ENCODE results near the gene EMILIN1. TPM values are rescaled to one million over a fixed set of nuclear protein-coding genes. Genes with fewer than 3 reads are reported as not detected.

The EMILIN1 gene
- polyA plus RNA-seq, 1 donor, result 49.1 TPM

DNA sequence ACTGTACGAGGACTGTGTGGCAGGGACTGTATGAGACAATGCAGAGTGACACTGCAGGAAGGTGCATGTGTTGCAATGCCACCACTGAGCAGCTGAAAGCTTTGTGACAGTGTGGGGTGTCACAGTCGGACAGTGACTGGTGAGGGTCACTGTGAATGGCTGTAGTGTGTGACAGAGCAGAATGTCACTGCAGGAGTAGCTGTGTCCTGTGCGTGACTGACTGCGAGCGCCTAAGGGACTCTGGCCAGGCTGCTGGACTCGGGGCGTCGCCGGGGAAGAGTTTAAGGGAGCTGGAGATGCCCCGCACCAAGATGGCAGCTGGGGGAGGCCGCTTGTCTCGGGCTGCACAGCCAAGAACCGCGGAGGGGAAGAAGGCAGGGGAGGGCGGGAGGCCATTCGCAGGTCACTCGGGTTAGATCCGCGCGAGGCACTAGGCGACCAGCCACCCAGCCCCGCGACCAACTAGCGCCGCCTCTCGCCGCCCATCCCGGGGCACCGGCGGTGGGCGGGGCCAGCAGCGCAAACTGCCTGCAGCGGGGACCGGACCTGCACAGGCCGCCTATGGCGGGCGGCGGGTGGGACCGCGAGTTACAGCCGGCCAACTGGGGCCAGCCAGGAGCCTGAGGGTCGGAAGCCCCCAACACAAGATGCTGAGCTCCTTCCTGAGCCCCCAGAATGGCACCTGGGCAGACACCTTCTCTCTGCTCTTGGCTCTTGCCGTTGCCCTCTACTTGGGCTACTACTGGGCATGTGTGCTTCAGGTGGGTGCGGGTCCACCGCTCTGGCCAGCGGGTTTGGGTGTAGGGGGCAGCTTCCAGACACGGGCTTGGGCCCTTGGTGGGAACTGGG lies 45.1 kb downstream of the EMILIN1 start, which contains the start of gene ABHD1:
TSS of gene ABHD1 (plus strand) at position 514 of the 849 bp plus-strand sequence. CDS start at position 648, 134 bp downstream.
- DNase-seq, result peak in 1 of 2 donors; percentile 64
- Histone ChIP-seq H3K9me3 (ENCODE audit: control insufficient read depth, low read depth, low read length) (no peaks in the 10 kb centered on the region), H3K27ac (ENCODE audit: low read length) (no peak within 1 kb of the TSS), H3K36me3 (ENCODE audit: control insufficient read depth, insufficient read depth, low read length) (no peaks in the 10 kb centered on the region), H3K4me3 (ENCODE audit: low read length) (peak within 1 kb of the TSS; percentile 59), H3K4me1 (ENCODE audit: control insufficient read depth, insufficient read depth, low read length) (peaks cover 17% of the 10 kb centered on the region), H3K27me3 (ENCODE audit: control insufficient read depth, insufficient read depth, low read length) (peaks cover 18% of the 10 kb centered on the region)
- WGBS (ENCODE audit: insufficient coverage, low lambda C conversion rate), result no CpG with 5 or more reads among the region's 47 CpGs

GRCh38 chr2:27125104-27125503 lies 46.7 kb downstream of the EMILIN1 start:
- Histone ChIP-seq H3K27ac (ENCODE audit: low read length) (no peak overlapping the region), H3K4me3 (ENCODE audit: low read length) (no peak overlapping the region), H3K9me3 (ENCODE audit: control insufficient read depth, low read depth, low read length) (no peaks in the 10 kb centered on the region), H3K36me3 (ENCODE audit: control insufficient read depth, insufficient read depth, low read length) (peaks cover 9% of the 10 kb centered on the region), H3K4me1 (ENCODE audit: control insufficient read depth, insufficient read depth, low read length) (peaks cover 17% of the 10 kb centered on the region), H3K27me3 (ENCODE audit: control insufficient read depth, insufficient read depth, low read length) (peaks cover 11% of the 10 kb centered on the region)
- DNase-seq, result no peak
- WGBS (ENCODE audit: insufficient coverage, low lambda C conversion rate), result no CpG with 5 or more reads among the region's 3 CpGs

DNA sequence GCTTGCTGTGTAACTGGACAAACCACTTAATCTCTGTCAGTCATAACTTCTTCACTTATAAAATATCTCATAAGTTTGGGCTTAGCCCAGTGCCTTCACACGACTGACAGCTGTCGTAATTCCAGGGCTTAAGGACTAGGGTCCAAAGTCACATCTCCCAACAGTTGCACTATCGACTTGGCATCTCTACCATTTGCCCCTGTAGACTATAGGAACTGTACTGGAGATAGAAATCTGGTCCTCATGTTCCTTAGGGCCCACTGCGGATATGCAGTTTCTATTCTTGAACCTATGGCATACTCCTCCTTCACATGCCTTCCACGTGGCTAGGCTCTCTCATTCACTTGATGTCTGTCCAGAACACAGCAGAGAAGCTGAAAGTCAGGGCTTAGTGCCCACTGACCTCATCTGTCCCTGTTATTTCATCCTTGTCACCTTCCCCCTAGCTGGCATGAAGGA lies 47.9 kb downstream of the EMILIN1 start:
- 33% methylated on average over 1 of the region's 5 CpGs for WGBS (ENCODE audit: insufficient coverage, low lambda C conversion rate)
- DNase-seq, result peak; percentile 53 to 81
- Histone ChIP-seq H3K36me3 (ENCODE audit: control insufficient read depth, insufficient read depth, low read length) (peaks cover 21% of the 10 kb centered on the region), H3K4me1 (ENCODE audit: control insufficient read depth, insufficient read depth, low read length) (peaks cover 17% of the 10 kb centered on the region), H3K27me3 (ENCODE audit: control insufficient read depth, insufficient read depth, low read length) (peaks cover 9% of the 10 kb centered on the region), H3K27ac (ENCODE audit: low read length) (peak overlapping the region; percentile 30), H3K9me3 (ENCODE audit: control insufficient read depth, low read depth, low read length) (no peaks in the 10 kb centered on the region), H3K4me3 (ENCODE audit: low read length) (no peak overlapping the region)

- WGBS (ENCODE audit: insufficient coverage, low lambda C conversion rate), result no CpG with 5 or more reads among the region's 9 CpGs
- Histone ChIP-seq H3K4me3 (ENCODE audit: low read length) (no peak overlapping the region), H3K9me3 (ENCODE audit: control insufficient read depth, low read depth, low read length) (no peaks in the 10 kb centered on the region), H3K36me3 (ENCODE audit: control insufficient read depth, insufficient read depth, low read length) (peaks cover 38% of the 10 kb centered on the region), H3K4me1 (ENCODE audit: control insufficient read depth, insufficient read depth, low read length) (peaks cover 20% of the 10 kb centered on the region), H3K27me3 (ENCODE audit: control insufficient read depth, insufficient read depth, low read length) (peaks cover under 1% of the 10 kb centered on the region), H3K27ac (ENCODE audit: low read length) (no peak overlapping the region)
- no peak for DNase-seq
Observed at GRCh38 chr2:27127883-27128667, 49.7 kb downstream of the EMILIN1 start.

GRCh38 chr2:27128668-27129571 lies 50.5 kb downstream of the EMILIN1 start:
- Histone ChIP-seq H3K4me1 (ENCODE audit: control insufficient read depth, insufficient read depth, low read length) (peaks cover 20% of the 10 kb centered on the region), H3K27me3 (ENCODE audit: control insufficient read depth, insufficient read depth, low read length) (no peaks in the 10 kb centered on the region), H3K27ac (ENCODE audit: low read length) (no peak overlapping the region), H3K4me3 (ENCODE audit: low read length) (no peak overlapping the region), H3K36me3 (ENCODE audit: control insufficient read depth, insufficient read depth, low read length) (peaks cover 40% of the 10 kb centered on the region), H3K9me3 (ENCODE audit: control insufficient read depth, low read depth, low read length) (no peaks in the 10 kb centered on the region)
- no CpG with 5 or more reads among the region's 11 CpGs for WGBS (ENCODE audit: insufficient coverage, low lambda C conversion rate)
- DNase-seq, result no peak

GRCh38 chr2:27130396-27130795 lies 52.0 kb downstream of the EMILIN1 start:
- Histone ChIP-seq H3K4me3 (ENCODE audit: low read length) (no peak overlapping the region), H3K36me3 (ENCODE audit: control insufficient read depth, insufficient read depth, low read length) (peaks cover 40% of the 10 kb centered on the region), H3K4me1 (ENCODE audit: control insufficient read depth, insufficient read depth, low read length) (peaks cover 19% of the 10 kb centered on the region), H3K9me3 (ENCODE audit: control insufficient read depth, low read depth, low read length) (no peaks in the 10 kb centered on the region), H3K27ac (ENCODE audit: low read length) (no peak overlapping the region), H3K27me3 (ENCODE audit: control insufficient read depth, insufficient read depth, low read length) (no peaks in the 10 kb centered on the region)
- no peak for DNase-seq
- no CpG with 5 or more reads among the region's 10 CpGs for WGBS (ENCODE audit: insufficient coverage, low lambda C conversion rate)

DNA sequence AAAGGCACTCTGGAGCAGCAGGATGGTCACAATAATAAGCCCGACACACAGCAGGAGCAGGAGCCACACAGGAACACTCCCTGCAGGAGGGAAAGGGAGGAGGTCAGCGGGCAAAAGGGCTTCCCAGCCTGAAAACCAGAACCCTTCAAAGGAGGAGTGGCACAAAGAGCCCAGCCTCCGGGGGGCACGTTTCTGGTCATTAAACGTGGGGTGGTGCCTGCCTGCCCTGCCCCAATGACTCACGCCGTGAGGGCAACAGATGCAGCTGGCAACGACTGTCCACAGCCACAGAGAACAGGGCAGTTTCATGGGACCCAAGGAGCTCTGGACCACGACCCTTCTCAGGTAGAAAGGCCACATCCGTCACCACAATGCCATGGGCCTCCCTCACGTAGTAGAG lies 53.0 kb downstream of the EMILIN1 start:
- DNase-seq, result no peak
- peaks cover 40% of the 10 kb centered on the region for H3K36me3 ChIP-seq (ENCODE audit: control insufficient read depth, insufficient read depth, low read length)
- no CpG with 5 or more reads among the region's 11 CpGs for WGBS (ENCODE audit: insufficient coverage, low lambda C conversion rate)
- H3K27me3 ChIP-seq (ENCODE audit: control insufficient read depth, insufficient read depth, low read length), result no peaks in the 10 kb centered on the region
- no peak overlapping the region for H3K27ac ChIP-seq (ENCODE audit: low read length)
- peaks cover 12% of the 10 kb centered on the region for H3K4me1 ChIP-seq (ENCODE audit: control insufficient read depth, insufficient read depth, low read length)
- H3K9me3 ChIP-seq (ENCODE audit: control insufficient read depth, low read depth, low read length), result no peaks in the 10 kb centered on the region
- no peak overlapping the region for H3K4me3 ChIP-seq (ENCODE audit: low read length)

- WGBS (ENCODE audit: insufficient coverage, low lambda C conversion rate), result no CpG with 5 or more reads among the region's 14 CpGs
- no peak overlapping the region for H3K27ac ChIP-seq (ENCODE audit: low read length)
- peaks cover 10% of the 10 kb centered on the region for H3K4me1 ChIP-seq (ENCODE audit: control insufficient read depth, insufficient read depth, low read length)
- DNase-seq, result peak in 1 of 2 donors; percentile 50
- H3K36me3 ChIP-seq (ENCODE audit: control insufficient read depth, insufficient read depth, low read length), result peaks cover 40% of the 10 kb centered on the region
- H3K4me3 ChIP-seq (ENCODE audit: low read length), result peak overlapping the region; percentile 82
- H3K9me3 ChIP-seq (ENCODE audit: control insufficient read depth, low read depth, low read length), result no peaks in the 10 kb centered on the region
- H3K27me3 ChIP-seq (ENCODE audit: control insufficient read depth, insufficient read depth, low read length), result no peaks in the 10 kb centered on the region
Observed at GRCh38 chr2:27133195-27133875, 54.9 kb downstream of the EMILIN1 start.

DNA sequence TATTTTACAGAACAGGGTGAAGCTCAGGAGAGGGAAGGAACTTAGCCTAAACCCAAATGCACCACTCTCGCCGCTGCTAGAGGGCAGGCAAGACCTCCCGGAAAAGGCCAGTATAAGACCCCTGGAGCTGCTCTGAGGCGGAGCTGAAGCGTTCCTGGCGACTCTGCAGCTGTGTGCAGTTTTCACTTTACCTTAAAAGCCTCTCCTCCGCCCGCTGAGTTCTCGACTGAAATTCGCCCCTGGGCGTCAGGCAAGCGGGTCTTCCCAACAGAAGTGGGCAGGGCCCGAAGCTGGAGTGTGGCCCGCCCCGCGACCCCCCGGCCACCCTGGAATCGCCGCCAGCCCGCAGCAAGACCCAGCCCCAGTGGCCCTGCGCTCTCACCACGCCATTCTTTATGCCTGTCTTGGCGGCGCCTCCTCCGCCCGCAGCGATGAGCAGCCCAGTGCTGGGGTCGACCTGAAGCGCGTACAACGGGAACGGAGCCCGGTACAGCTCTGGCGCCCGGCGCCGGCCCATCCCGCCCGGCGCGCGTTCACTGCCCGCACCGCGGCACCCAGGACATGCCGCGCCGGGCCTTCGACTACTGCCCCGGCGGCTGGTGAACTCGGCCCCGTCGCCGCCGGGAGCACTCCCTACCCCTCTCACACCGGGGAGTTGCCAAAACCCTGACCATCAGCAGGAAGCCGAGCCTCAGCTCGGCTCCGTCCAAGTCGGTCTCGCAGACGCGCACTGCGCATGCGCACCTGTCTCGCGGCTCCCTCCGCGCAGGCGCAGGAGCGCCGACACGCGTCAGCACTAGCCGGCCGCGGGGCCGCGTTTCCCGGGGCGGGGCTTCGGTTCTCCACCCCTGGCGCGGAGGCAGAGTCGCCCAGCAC lies 55.7 kb downstream of the EMILIN1 start, which contains the start of gene PREB:
TSS of gene PREB (minus strand) at position 732 of the 876 bp plus-strand sequence. CDS start at position 517, 215 bp downstream.
- peak within 1 kb of the TSS; percentile 56 for H3K27ac ChIP-seq (ENCODE audit: low read length)
- WGBS (ENCODE audit: insufficient coverage, low lambda C conversion rate), result no CpG with 5 or more reads among the region's 86 CpGs
- H3K36me3 ChIP-seq (ENCODE audit: control insufficient read depth, insufficient read depth, low read length), result peaks cover 40% of the 10 kb centered on the region
- H3K4me1 ChIP-seq (ENCODE audit: control insufficient read depth, insufficient read depth, low read length), result peaks cover 10% of the 10 kb centered on the region
- DNase-seq, result peak; percentile 96 to 97
- no peaks in the 10 kb centered on the region for H3K27me3 ChIP-seq (ENCODE audit: control insufficient read depth, insufficient read depth, low read length)
- H3K9me3 ChIP-seq (ENCODE audit: control insufficient read depth, low read depth, low read length), result no peaks in the 10 kb centered on the region
- peak within 1 kb of the TSS; percentile 82 for H3K4me3 ChIP-seq (ENCODE audit: low read length)
